Central memory CD8-positive, alpha-beta T cell (primary cell): ENCODE results near the gene RAB4A.

Experiments
- ATAC-seq: fragments of 150-1000 bp; cut with Tn5 transposase; replicated peaks from 2 replicates; pipeline ENCODE4 v1.10.0; 2022; ENCODE audit warnings: mild to moderate bottlenecking, moderate FRiP score, moderate number of reproducible peaks; ENCODE audit not compliant: poor library complexity, severe bottlenecking; ENCODE audit errors: extremely low read depth
- DNase-seq, 2 donors: peaks; one replicate each; pipeline ENCODE4 v3.0.0; 2021; ENCODE audit warnings: low spot score in 2 of 2
- H3K27ac Mint-ChIP-seq: one replicate; pipeline ENCODE4 v1.8.0; 2022; ENCODE audit warnings: low read depth, mild to moderate bottlenecking, moderate library complexity, mixed read lengths
- H3K27me3 Mint-ChIP-seq: one replicate; pipeline ENCODE4 v1.8.0; 2022; ENCODE audit warnings: mixed read lengths
- H3K36me3 Mint-ChIP-seq: one replicate; pipeline ENCODE4 v1.8.0; 2022; ENCODE audit warnings: mild to moderate bottlenecking, moderate library complexity, mixed read lengths; ENCODE audit not compliant: insufficient read depth
- H3K4me1 Mint-ChIP-seq: one replicate; pipeline ENCODE4 v1.8.0; 2022; ENCODE audit warnings: mixed read lengths
- H3K4me3 Mint-ChIP-seq: one replicate; pipeline ENCODE4 v1.8.0; 2022; ENCODE audit warnings: mild to moderate bottlenecking, moderate library complexity, mixed read lengths
- H3K9me3 Mint-ChIP-seq: one replicate; pipeline ENCODE4 v1.8.0; 2022; ENCODE audit warnings: mixed read lengths

Gene RAB4A, protein sequence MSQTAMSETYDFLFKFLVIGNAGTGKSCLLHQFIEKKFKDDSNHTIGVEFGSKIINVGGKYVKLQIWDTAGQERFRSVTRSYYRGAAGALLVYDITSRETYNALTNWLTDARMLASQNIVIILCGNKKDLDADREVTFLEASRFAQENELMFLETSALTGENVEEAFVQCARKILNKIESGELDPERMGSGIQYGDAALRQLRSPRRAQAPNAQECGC

GRCh38 chr1:229270547-229271447 lies at the start of gene RAB4A:
Gene RAB4A (plus strand): TSS chr1:229271111. CDS start chr1:229271340, 229 bp downstream.
- Mint-ChIP-seq H3K4me3 (peak within 1 kb of the TSS; percentile 91), H3K27me3 (no peaks in the 10 kb centered on the region), H3K27ac (peak within 1 kb of the TSS; percentile 45), H3K9me3 (peaks cover 5% of the 10 kb centered on the region), H3K4me1 (peaks cover 31% of the 10 kb centered on the region), H3K36me3 (peaks cover 14% of the 10 kb centered on the region)
- peak; percentile 54 to 59 for DNase-seq
- peak; percentile 87 for ATAC-seq

GRCh38 chr1:229222081-229222480 lies 48.8 kb upstream of the RAB4A start:
- ATAC-seq (no peak), DNase-seq (no peak)
- Mint-ChIP-seq H3K36me3 (no peaks in the 10 kb centered on the region), H3K27me3 (no peaks in the 10 kb centered on the region), H3K9me3 (no peaks in the 10 kb centered on the region), H3K4me1 (no peaks in the 10 kb centered on the region), H3K27ac (no peak overlapping the region), H3K4me3 (no peak overlapping the region)

DNA sequence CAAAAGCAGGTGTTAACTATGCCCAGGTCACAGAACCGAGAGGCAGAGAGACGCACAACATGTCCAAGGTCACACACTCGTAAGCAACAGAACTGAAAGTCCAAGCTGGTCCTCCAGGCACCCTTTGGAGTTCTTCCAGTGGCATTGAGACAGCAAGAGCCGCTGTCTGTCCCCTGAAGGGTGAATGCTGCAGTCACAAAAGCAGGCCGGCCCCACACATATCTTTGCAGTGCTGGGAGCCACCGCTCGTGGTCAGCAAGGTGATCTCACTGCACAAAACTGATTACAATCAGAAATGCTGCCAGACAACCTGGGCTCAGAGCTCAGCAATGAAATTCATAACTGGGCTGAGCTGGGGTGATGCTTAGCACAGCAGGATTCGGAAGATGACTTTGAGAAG lies 47.4 kb upstream of the RAB4A start:
- Mint-ChIP-seq H3K4me1 (peaks cover 6% of the 10 kb centered on the region), H3K9me3 (no peaks in the 10 kb centered on the region), H3K36me3 (no peaks in the 10 kb centered on the region), H3K4me3 (no peak overlapping the region), H3K27ac (no peak overlapping the region), H3K27me3 (no peaks in the 10 kb centered on the region)
- DNase-seq: no peak
- ATAC-seq: no peak

DNA sequence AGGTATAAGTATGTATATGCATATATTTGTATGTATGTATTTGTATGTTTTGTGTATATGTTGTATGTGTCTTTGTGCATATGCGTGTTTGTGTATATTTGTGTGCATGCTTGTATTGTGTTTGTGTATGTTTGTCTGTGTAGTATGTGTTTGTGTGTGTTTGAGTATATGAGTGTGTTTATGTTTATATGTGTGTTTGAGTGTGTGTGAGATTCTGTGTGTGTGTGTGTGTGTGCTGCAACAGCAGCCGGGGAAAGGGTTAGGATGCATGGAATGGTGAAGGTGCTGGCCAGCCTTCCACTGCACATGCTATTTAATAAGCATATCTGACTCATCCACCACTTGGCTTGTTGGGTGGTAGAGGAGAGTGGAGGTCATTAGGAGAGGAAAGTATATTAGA lies 46.6 kb upstream of the RAB4A start:
- Mint-ChIP-seq H3K27me3 (peaks cover under 1% of the 10 kb centered on the region), H3K4me1 (peaks cover 6% of the 10 kb centered on the region), H3K27ac (no peak overlapping the region), H3K36me3 (no peaks in the 10 kb centered on the region), H3K9me3 (no peaks in the 10 kb centered on the region), H3K4me3 (no peak overlapping the region)
- DNase-seq (no peak), ATAC-seq (no peak)

DNA sequence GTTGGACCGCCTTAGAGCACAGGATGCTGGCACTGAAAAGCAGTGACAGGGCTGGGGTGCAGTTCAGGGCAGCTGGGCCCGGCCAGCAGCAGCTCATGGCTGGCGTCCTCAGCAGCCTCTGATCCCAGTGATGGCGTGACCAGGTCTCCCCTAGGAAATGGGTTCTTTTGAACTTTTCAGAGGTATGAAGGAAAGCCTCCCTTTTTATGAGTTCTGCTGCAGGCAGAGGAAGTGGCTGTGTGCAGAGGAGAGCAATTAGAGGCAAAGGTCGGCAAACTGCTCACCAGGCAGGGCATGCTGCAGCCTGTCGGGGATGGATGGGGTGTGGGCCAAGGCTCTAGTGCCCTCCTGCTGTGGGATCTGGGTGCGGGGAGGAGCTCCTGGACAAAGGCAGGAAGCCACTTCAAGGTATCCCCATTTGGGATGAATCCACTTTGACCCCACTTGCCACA lies 45.6 kb upstream of the RAB4A start:
- Mint-ChIP-seq H3K4me3 (no peak overlapping the region), H3K9me3 (no peaks in the 10 kb centered on the region), H3K27me3 (peaks cover 11% of the 10 kb centered on the region), H3K27ac (no peak overlapping the region), H3K4me1 (peaks cover 12% of the 10 kb centered on the region), H3K36me3 (no peaks in the 10 kb centered on the region)
- DNase-seq: no peak
- no peak for ATAC-seq

GRCh38 chr1:229226796-229227195 lies 44.1 kb upstream of the RAB4A start:
- H3K4me1 Mint-ChIP-seq: peaks cover 12% of the 10 kb centered on the region
- ATAC-seq: no peak
- no peaks in the 10 kb centered on the region for H3K9me3 Mint-ChIP-seq

GRCh38 chr1:229227298-229227919 lies 43.5 kb upstream of the RAB4A start:
- ATAC-seq (peak; percentile 68), DNase-seq (peak; percentile 71 to 76)
- H3K36me3 Mint-ChIP-seq: no peaks in the 10 kb centered on the region
- H3K4me1 Mint-ChIP-seq: peaks cover 12% of the 10 kb centered on the region
- H3K9me3 Mint-ChIP-seq: no peaks in the 10 kb centered on the region
- peaks cover 23% of the 10 kb centered on the region for H3K27me3 Mint-ChIP-seq
- H3K4me3 Mint-ChIP-seq: no peak overlapping the region
- no peak overlapping the region for H3K27ac Mint-ChIP-seq

More at GRCh38 chr1:229226796-229227195, 44.1 kb upstream of the RAB4A start:
- no peak overlapping the region for H3K4me3 Mint-ChIP-seq
- H3K27ac Mint-ChIP-seq: no peak overlapping the region
- peaks cover 23% of the 10 kb centered on the region for H3K27me3 Mint-ChIP-seq
- no peak for DNase-seq
- H3K36me3 Mint-ChIP-seq: no peaks in the 10 kb centered on the region

- Mint-ChIP-seq H3K9me3 (no peaks in the 10 kb centered on the region), H3K4me1 (peaks cover 12% of the 10 kb centered on the region), H3K36me3 (no peaks in the 10 kb centered on the region), H3K27ac (no peak overlapping the region), H3K27me3 (peaks cover 25% of the 10 kb centered on the region), H3K4me3 (no peak overlapping the region)
- ATAC-seq (no peak), DNase-seq (no peak)
Observed at GRCh38 chr1:229228522-229228921, 42.4 kb upstream of the RAB4A start.

DNA sequence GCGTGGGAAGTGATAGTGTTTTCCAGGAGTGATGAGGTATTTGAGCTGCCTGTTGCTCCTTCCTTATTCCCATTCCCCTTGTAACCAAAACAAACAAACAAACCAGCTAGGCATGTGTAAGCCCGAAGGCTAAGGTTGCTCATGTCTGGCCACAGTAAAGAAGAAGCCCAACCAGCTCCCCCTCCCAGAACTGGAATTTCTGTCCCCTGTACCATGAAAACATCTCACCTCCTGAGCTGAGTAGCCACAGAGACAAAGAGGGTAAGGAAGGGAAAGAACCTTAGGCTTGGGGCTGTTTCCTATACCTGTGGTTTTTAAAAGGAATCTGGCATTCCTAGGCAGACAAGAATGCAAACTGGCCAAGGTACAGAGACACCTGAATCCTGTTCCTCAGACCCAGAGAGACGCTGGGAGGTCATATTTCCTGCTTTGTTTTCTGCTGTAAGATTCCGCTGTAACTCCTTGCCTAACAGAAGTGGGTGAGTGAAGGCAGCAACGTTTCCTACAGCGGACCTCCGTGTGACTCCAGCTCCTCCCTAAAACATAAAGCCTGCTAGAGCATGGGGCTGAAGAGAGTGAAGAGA lies 41.7 kb upstream of the RAB4A start:
- peaks cover 33% of the 10 kb centered on the region for H3K27me3 Mint-ChIP-seq
- no peaks in the 10 kb centered on the region for H3K36me3 Mint-ChIP-seq
- ATAC-seq: no peak
- DNase-seq: no peak
- peaks cover 12% of the 10 kb centered on the region for H3K4me1 Mint-ChIP-seq
- no peaks in the 10 kb centered on the region for H3K9me3 Mint-ChIP-seq
- no peak overlapping the region for H3K4me3 Mint-ChIP-seq
- no peak overlapping the region for H3K27ac Mint-ChIP-seq

- H3K4me3 Mint-ChIP-seq: no peak overlapping the region
- peaks cover 38% of the 10 kb centered on the region for H3K27me3 Mint-ChIP-seq
- no peak for ATAC-seq
- H3K27ac Mint-ChIP-seq: no peak overlapping the region
- peaks cover 12% of the 10 kb centered on the region for H3K4me1 Mint-ChIP-seq
- no peaks in the 10 kb centered on the region for H3K9me3 Mint-ChIP-seq
- no peak for DNase-seq
- H3K36me3 Mint-ChIP-seq: no peaks in the 10 kb centered on the region
Observed at GRCh38 chr1:229229721-229230139, 41.2 kb upstream of the RAB4A start.

DNA sequence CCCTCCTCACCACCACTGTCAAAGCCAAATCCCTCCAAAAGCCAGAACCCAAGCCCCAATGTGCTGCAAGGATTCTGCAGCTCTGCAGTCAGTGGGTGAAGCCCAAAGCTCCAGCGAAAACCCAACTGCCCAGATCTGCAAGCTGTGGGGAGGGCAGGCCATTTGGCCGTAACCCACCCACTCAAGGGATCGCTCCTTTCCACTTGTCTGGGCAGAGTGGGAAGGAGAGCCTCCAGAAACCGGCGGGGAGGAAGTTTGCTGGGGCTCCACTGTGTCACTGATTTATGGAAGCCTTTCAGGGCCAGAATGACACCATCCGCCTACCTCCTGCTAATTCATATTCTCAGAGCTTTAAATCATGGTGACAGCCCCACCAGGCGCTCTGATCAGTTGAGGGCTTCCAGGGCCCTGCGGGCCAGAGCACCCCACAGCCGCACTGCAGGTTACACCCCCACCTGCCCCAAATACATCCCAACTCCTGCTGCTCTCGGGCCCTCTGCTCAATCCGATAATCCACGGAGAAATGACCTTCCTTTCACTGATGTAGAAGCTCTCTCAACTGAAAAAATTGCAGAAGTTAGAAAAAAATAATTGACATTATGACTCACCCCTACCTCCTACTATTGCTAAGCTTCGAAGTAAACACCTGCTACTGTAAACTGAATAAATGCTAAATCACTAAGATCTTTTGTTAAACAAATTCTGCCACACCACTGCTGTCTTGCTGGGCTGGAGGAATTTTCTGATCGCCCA lies 40.6 kb upstream of the RAB4A start:
- DNase-seq: no peak
- Mint-ChIP-seq H3K27me3 (peaks cover 43% of the 10 kb centered on the region), H3K27ac (no peak overlapping the region), H3K36me3 (peaks cover 3% of the 10 kb centered on the region), H3K4me1 (peaks cover 12% of the 10 kb centered on the region), H3K4me3 (no peak overlapping the region), H3K9me3 (no peaks in the 10 kb centered on the region)
- no peak for ATAC-seq
